Measurements from ENCODE around the gene ENO2.

GRCh38 chr12:6952863-6953441, 38.6 kb downstream of the ENO2 start:
- no peak for TF ChIP-seq CTCF (IDR thresholded peaks at IDR 0.05)
- TF ChIP-seq POLR2A (IDR thresholded peaks at IDR 0.05) = no peak
